AG09319 (cell line): Measurements from ENCODE around the gene VAMP2.

ENCODE experiments used
- DNase-seq: peaks from one replicate; pipeline ENCODE4 v3.0.0-alpha.2; 2010; ENCODE audit warnings: low read depth; ENCODE audit errors: extremely low read depth
- TF ChIP-seq, protein P1 (sequence below): IDR thresholded peaks from 2 replicates; pipeline ENCODE4 v1.5.1; 2011; ENCODE audit warnings: low read depth, mild to moderate bottlenecking, inconsistent platforms, low read length, moderate library complexity

VAMP2 gene

DNA sequence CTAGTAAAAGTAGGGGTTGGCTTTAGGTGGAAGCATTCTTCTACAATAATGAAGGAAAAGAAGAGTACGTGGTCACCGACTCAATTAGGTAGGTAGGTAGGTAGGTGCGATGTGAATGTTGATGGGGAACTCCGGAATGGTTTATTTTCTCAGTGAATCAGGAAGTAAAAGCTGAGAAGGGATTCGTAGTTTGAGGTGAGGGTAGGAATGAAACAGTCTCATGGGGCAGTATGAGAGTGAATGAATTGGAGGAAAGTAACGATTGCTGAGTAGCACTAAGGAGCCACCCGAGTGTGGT lies 24.4 kb downstream of the VAMP2 start:
- DNase-seq, result no peak
- TF ChIP-seq, protein P1, sequence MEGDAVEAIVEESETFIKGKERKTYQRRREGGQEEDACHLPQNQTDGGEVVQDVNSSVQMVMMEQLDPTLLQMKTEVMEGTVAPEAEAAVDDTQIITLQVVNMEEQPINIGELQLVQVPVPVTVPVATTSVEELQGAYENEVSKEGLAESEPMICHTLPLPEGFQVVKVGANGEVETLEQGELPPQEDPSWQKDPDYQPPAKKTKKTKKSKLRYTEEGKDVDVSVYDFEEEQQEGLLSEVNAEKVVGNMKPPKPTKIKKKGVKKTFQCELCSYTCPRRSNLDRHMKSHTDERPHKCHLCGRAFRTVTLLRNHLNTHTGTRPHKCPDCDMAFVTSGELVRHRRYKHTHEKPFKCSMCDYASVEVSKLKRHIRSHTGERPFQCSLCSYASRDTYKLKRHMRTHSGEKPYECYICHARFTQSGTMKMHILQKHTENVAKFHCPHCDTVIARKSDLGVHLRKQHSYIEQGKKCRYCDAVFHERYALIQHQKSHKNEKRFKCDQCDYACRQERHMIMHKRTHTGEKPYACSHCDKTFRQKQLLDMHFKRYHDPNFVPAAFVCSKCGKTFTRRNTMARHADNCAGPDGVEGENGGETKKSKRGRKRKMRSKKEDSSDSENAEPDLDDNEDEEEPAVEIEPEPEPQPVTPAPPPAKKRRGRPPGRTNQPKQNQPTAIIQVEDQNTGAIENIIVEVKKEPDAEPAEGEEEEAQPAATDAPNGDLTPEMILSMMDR, result no peak

DNA sequence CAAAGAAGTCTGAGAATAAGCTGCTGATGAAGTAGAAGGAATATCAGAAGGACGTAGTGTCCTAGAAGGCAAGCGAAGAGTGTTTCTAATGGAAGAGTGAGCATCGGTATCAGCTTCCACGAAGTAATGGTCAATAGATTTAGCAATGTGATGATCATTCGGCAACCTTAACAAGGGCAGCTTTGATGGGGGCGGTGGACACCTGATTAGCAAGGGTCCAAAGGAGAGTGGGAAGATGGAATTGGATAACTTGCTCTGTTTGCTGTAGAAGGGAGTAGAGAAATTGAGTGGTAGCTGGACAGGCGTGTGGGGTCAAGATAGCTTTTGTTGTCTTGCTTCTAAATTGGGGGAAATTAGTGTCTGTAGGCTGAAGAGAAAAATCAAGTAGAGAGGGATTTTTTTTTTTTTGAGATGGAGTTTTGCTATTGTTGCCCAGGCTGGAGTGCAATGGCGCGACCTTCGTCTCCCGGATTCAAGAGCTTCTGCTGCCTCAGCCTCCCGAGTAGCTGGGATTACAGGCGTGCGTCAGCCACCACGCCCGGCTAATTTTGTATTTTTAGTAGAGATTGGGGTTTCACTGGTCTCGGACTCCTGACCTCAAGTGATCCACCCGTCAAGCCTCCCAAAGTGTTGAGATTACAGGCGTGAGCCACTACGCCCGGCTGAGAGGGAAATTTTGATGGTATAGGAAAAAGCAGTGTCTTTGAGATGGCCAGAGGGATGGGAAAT lies 24.9 kb downstream of the VAMP2 start:
- DNase-seq, result no peak
- TF ChIP-seq, protein P1, result no peak

DNA sequence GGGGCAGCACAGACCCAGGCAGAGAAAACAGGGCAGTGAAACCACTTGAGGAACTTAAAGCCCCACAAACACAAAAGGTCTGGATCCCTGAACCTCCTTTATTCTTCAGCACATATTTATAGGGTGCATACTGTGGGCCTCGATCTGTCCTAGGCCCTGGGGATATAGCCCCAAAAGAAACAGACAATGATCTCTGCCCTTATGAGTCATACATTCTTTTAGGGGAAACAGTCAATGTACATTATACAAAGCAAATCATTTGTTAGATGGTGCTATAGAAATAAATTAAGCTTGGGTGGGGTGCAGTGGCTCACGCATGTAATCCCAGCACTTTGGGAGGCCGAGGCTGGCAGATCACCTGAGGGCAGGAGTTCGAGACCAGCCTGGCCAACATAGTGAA lies 28.8 kb downstream of the VAMP2 start:
- DNase-seq, result no peak
- TF ChIP-seq, protein P1, result no peak

DNA sequence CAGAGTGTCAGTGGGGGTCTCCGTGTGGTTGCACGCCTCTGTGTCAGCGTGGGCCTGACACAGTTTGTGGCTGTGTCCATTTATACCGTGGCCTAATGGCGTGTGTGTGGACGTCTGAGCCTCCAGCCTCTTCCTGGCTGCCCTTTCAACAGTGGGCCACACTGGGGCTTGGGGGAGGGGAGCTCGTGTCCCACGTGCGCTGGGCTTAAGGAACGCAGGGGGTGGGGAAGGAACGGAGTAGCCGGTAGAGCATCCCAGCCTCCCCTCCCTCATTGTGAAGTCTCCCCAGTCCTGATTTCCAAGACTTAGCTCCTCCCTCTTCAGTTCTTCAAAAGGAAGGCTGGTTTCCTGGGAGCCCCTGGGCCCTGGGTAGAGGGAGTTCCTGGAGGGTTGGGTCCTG lies 29.3 kb downstream of the VAMP2 start:
- TF ChIP-seq, protein P1, result no peak
- DNase-seq, result no peak

DNA sequence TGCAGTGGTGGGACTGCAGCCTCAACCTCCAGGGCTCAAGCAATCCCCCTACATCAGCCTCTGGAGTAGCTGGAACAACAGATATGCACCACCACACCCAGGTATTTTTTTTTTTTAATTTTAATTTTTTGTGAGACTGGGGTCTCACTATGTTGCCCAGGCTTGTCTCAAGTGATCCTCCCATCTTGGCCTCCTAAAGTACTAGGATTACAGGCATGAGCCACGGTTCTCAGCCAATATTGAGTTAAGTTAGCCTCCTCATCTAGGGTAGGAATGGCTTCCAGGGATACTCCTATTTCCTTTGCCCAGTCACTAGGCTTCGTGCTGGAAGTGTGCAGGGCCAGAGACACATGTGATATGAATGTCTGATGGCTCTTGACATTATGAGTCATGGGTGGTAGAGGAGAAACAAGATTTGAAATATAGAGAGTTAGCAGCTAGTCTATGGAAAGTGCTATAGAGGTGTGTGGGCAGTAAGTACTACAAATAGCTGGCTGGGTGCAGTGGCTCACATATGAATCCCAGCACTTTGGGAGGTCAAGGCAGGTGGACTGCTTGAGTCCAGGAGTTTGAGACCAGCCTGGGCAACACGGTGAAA lies 30.8 kb downstream of the VAMP2 start:
- TF ChIP-seq, protein P1, result no peak
- no peak for DNase-seq

DNA sequence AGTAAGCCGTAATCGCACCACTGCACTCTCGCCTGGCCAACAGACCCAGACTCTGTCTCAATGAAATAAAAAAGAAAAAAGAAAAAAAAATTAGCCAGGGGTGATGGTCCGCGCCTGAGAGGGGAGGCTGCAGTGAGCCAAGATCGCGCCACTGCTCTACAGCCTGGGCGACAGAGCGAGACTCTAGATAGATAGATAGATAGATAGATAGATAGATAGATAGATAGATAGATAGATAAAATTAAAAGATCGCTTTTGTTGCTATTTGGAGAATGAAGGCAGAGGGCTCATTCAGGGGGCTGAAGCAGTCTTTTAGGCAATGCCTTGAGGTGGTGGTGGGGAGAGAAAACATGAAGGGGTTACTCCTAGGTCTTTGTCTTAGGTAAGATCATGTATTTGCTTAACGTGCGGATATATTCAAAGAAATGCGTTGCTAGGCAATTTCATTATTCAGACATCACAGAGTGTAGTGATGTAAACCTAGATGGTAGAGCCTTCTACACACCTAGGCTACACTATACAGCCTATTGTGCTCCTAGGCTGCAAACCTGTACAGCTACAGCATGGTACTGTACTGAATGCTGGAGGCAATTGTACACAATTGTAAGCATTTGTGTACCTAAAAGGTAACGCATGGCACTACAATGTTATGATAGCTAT lies 34.5 kb downstream of the VAMP2 start:
- TF ChIP-seq, protein P1, result no peak
- DNase-seq, result no peak

DNA sequence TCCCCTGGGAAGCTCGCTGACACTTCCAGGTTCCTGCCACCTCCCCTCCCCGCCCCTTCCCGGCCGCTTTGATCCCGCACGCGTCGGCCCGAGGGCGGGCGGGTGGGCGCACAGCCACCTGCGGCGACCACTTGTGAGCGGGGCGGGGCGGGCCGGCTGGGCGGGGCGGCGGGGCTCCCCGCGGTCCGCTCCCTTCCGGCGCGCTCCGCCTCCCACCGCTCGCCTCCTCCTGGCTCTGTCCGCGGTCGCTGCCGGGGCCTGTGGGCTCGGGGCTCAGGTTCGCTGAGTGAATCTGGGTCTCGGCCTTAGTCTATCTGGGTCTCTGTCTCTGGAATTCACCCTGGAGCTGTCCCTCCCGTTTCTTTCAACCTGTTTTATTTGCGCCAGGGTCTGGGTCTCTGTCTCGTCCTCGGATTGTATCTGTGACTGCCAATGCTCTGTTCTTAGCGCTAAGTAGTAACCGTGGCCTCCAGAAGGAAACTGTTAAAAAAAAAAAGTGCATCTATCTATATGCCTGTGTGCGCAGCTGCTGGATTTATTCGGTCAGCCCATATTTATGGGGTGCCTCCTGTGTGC lies 36.2 kb downstream of the VAMP2 start:
- TF ChIP-seq, protein P1, result no peak
- no peak for DNase-seq
